Tibial artery (tissue), 4 donors: Measurements from ENCODE around the gene PLEKHG2.

ENCODE experiments used
- DNase-seq, 2 donors: peaks; one replicate each; pipeline ENCODE4 v3.0.0-alpha.2; 2019
- H3K27ac ChIP-seq, 2 donors: fragments of 200-600 bp; sonication (generic) in 1 of 2; 1 replicate in 1 of 2; 2 replicates in 1 of 2; pipeline ENCODE4 v1.5.1; 2018 to 2019; ENCODE audit warnings: mild to moderate bottlenecking in 1 of 2
- H3K27me3 ChIP-seq, 2 donors: fragments of 200-600 bp; sonication (generic) in 1 of 2; one replicate each; pipeline versions ENCODE4 v1.5.1 to v1.6.0; 2016 to 2019
- H3K36me3 ChIP-seq, 3 donors: fragments of 200-600 bp; sonication (generic) in 2 of 3; one replicate each; pipeline ENCODE4 v1.5.1; 2016 to 2019; ENCODE audit warnings: mild to moderate bottlenecking in 2 of 3
- H3K4me1 ChIP-seq, 4 donors: fragments of 200-600 bp; sonication (generic) in 2 of 4; 1 replicate in 3 of 4; 2 replicates in 1 of 4; pipeline ENCODE4 v1.5.1; 2016 to 2019
- H3K4me3 ChIP-seq, 2 donors: fragments of 200-600 bp; sonication (generic) in 1 of 2; 1 replicate in 1 of 2; 2 replicates in 1 of 2; pipeline ENCODE4 v1.5.1; 2018 to 2019; ENCODE audit warnings: mild to moderate bottlenecking in 2 of 2
- H3K9me3 ChIP-seq, 3 donors: fragments of 200-600 bp; sonication (generic) in 1 of 3; one replicate each; pipeline ENCODE4 v1.5.1; 2016 to 2019
- CTCF ChIP-seq, 2 experiments: fragments of 200-600 bp in 1 of 2; fragments of 450-650 bp in 1 of 2; IDR thresholded peaks; one replicate each; pipeline ENCODE4 v1.5.1; 2017 to 2019; ENCODE audit warnings: antibody characterized with exemption in 2 of 2, mild to moderate bottlenecking in 1 of 2, moderate library complexity in 1 of 2
- intact Hi-C: fragments of 100-400 bp; cut with DNase I; formaldehyde crosslinking; loops from one replicate; pipeline ENCODE4 v1.15.0; 2023; ENCODE audit warnings: low total_unique reads

The PLEKHG2 gene

GRCh38 chr19:39422020-39422419, 9.6 kb downstream of the PLEKHG2 start:
- H3K4me1 ChIP-seq: peaks cover 0 to under 1% (median 0%) of the 10 kb centered on the region in 4 donors
- no peaks in the 10 kb centered on the region for H3K9me3 ChIP-seq
- peaks cover 69 to 82% (median 71%) of the 10 kb centered on the region in 3 donors for H3K36me3 ChIP-seq
- no peak for DNase-seq
- no peak overlapping the region for H3K27ac ChIP-seq
- H3K27me3 ChIP-seq: no peaks in the 10 kb centered on the region
- H3K4me3 ChIP-seq: no peak overlapping the region
- intact Hi-C loops: no loop called here
- TF ChIP-seq CTCF (IDR thresholded peaks at IDR 0.05): no peak

GRCh38 chr19:39423258-39424086, 11.0 kb downstream of the PLEKHG2 start:
- intact Hi-C loops: no loop called here
- no peak for DNase-seq
- Histone ChIP-seq H3K9me3 (no peaks in the 10 kb centered on the region), H3K27ac (no peak overlapping the region), H3K36me3 (peaks cover 59 to 68% (median 61%) of the 10 kb centered on the region in 3 donors), H3K4me3 (no peak overlapping the region), H3K27me3 (no peaks in the 10 kb centered on the region), H3K4me1 (peaks cover 0 to 14% (median 5%) of the 10 kb centered on the region in 4 donors)
- no peak for TF ChIP-seq CTCF (IDR thresholded peaks at IDR 0.05)

GRCh38 chr19:39424934-39425333, 12.5 kb downstream of the PLEKHG2 start:
- no peak for DNase-seq
- no peak overlapping the region for H3K4me3 ChIP-seq
- intact Hi-C loops: no loop called here
- peaks cover 45 to 53% (median 46%) of the 10 kb centered on the region in 3 donors for H3K36me3 ChIP-seq
- TF ChIP-seq CTCF (IDR thresholded peaks at IDR 0.05): no peak
- peaks cover 0 to 27% (median 16%) of the 10 kb centered on the region in 4 donors for H3K4me1 ChIP-seq
- H3K27me3 ChIP-seq: no peaks in the 10 kb centered on the region
- H3K27ac ChIP-seq: no peak overlapping the region
- no peaks in the 10 kb centered on the region for H3K9me3 ChIP-seq

- intact Hi-C loops: no loop called here
- Histone ChIP-seq H3K4me3 (no peak overlapping the region), H3K27me3 (no peaks in the 10 kb centered on the region), H3K36me3 (peaks cover 37 to 45% (median 38%) of the 10 kb centered on the region in 3 donors), H3K4me1 (peaks cover 0 to 27% (median 16%) of the 10 kb centered on the region in 4 donors), H3K27ac (no peak overlapping the region), H3K9me3 (no peaks in the 10 kb centered on the region)
- no peak for DNase-seq
- no peak for TF ChIP-seq CTCF (IDR thresholded peaks at IDR 0.05)
Observed at GRCh38 chr19:39425744-39426143, 13.3 kb downstream of the PLEKHG2 start.

GRCh38 chr19:39426170-39426569, 13.7 kb downstream of the PLEKHG2 start:
- Histone ChIP-seq H3K4me3 (no peak overlapping the region), H3K27ac (no peak overlapping the region), H3K9me3 (no peaks in the 10 kb centered on the region), H3K27me3 (no peaks in the 10 kb centered on the region), H3K36me3 (peaks cover 33 to 42% (median 34%) of the 10 kb centered on the region in 3 donors), H3K4me1 (peaks cover 0 to 27% (median 16%) of the 10 kb centered on the region in 4 donors)
- intact Hi-C loops: no loop called here
- no peak for TF ChIP-seq CTCF (IDR thresholded peaks at IDR 0.05)
- no peak for DNase-seq
